Heart left ventricle (tissue), 16 donors: ENCODE results near the gene RUNX2. TPM values are rescaled to one million over a fixed set of nuclear protein-coding genes. Genes with fewer than 3 reads are reported as not detected.

Experiments
- ATAC-seq, 4 donors: fragments of 200-7000 bp; cut with Tn5 transposase; one replicate each; pipeline ENCODE4 v1.9.1; 2020 to 2022; ENCODE audit warnings: moderate library complexity in 4 of 4, mild to moderate bottlenecking in 3 of 4, moderate number of reproducible peaks in 1 of 4
- DNase-seq, 5 donors: peaks; one replicate each; pipeline ENCODE4 v3.0.0-alpha.2; 2020
- H3K27ac ChIP-seq, 12 donors: fragments of 200-600 bp; sonication (generic) in 4 of 12; one replicate each; pipeline versions ENCODE4 v1.5.0 to v1.8.0; 2016 to 2022; ENCODE audit warnings: mild to moderate bottlenecking in 2 of 12
- H3K27me3 ChIP-seq, 9 donors: fragments of 200-600 bp; sonication (generic) in 2 of 9; one replicate each; pipeline versions ENCODE4 v1.5.1 to v1.8.0; 2016 to 2022; ENCODE audit warnings: mild to moderate bottlenecking in 3 of 9
- H3K36me3 ChIP-seq, 9 donors: fragments of 200-600 bp; sonication (generic) in 2 of 9; one replicate each; pipeline versions ENCODE4 v1.5.0 to v1.8.0; 2018 to 2022; ENCODE audit warnings: mild to moderate bottlenecking in 2 of 9
- H3K4me1 ChIP-seq, 12 donors: fragments of 200-600 bp; sonication (generic) in 4 of 12; one replicate each; pipeline versions ENCODE4 v1.5.0 to v1.8.0; 2016 to 2022; ENCODE audit warnings: mild to moderate bottlenecking in 3 of 12
- H3K4me3 ChIP-seq, 12 donors: fragments of 200-600 bp; sonication (generic) in 4 of 12; one replicate each; pipeline versions ENCODE4 v1.5.0 to v1.8.0; 2017 to 2022; ENCODE audit warnings: mild to moderate bottlenecking in 9 of 12, moderate library complexity in 4 of 12
- H3K9me3 ChIP-seq, 12 donors: fragments of 200-600 bp; sonication (generic) in 4 of 12; one replicate each; pipeline versions ENCODE4 v1.5.0 to v1.8.0; 2016 to 2022; ENCODE audit warnings: mild to moderate bottlenecking in 1 of 12
- CTCF ChIP-seq, 12 donors: fragments of 200-600 bp; sonication (generic) in 4 of 12; IDR thresholded peaks; one replicate each; pipeline versions ENCODE4 v1.5.0 to v1.8.0; 2018 to 2022; ENCODE audit warnings: antibody characterized with exemption in 12 of 12, mild to moderate bottlenecking in 5 of 12
- POLR2A ChIP-seq, 2 donors: fragments of 450-650 bp; IDR thresholded peaks; one replicate each; pipeline ENCODE4 v1.6.1; 2017; ENCODE audit warnings: antibody characterized with exemption in 2 of 2, mild to moderate bottlenecking in 2 of 2, moderate library complexity in 2 of 2
- WGBS, 4 donors: extraction: QIAGEN DNeasy Blood & Tissue Kit in 2 of 4; methylation state at CpG; one replicate each; pipeline versions ENCODE4 v1.1.5 to v1.1.7; 2013 to 2018; 5-methylcytosine and 5-hydroxymethylcytosine counted together
- intact Hi-C, 10 donors: fragments of 100-400 bp; cut with DNase I; formaldehyde crosslinking; loops; one replicate each; pipeline versions ENCODE4 v1.11.1 to v1.14.2; 2022
- polyA plus RNA-seq, 2 donors: library from polyadenylated mRNA; stranded (reverse); fragments of 200-250 nt; gene quantifications; one replicate each; pipeline ENCODE4 v1.2.3, GENCODE V29; 2013
- total RNA-seq, 9 donors: library from RNA; depleted of rRNA in 2 of 9; stranded (reverse); fragments of >200 nt in 2 of 9; fragmentation: NEBNext Ultra II Directional in 3 of 9; extraction: Animal tissue kit (Norgen Biotek cat#: 25700) in 3 of 9; gene quantifications; one replicate each; pipeline versions ENCODE4 v1.1.0 to v1.2.4, GENCODE V29; 2016 to 2023
- donor health status: ischemic (EF 13 %, LVEDD 7.1; RV severe dilation, severe dysfunction).
- donor health status: healthy with polysubstance abuse.
- donor health status: DM: no; HTN: yes; CAD: no.
- donor health status: DM: no; HTN: no; CAD: no.
- donor health status: ischemic (EF 25% LVEDD 6.9; RV normal size, moderate dysfunction).
- donor health status: ischemic (EF 25% LVEDD 5.7; RV mildly dilated, moderate dysfunction).
- donor health status: healthy.
- donor health status: DM: yes; HTN: yes; CAD: no.
- donor health status: ischemic (EF 35%, LVEDD 5.7; RV mildly dilated, moderate dysfunction).
- donor health status: nonischemic (EF 11% LVEDD 7.7; RV severe dilation, severe dysfunction).
- donor health status: DM: yes; HTN: yes; CAD: no.
- donor health status: PGD.
- donor health status: ischemic (EF 29% LVEDD 5.4; RV normal size, mild dysfunction).
- donor health status: nonischemic (EF 23%, LVEDD 6.1; RV moderate dilation, normal function).

RUNX2 gene
- total and polyA plus RNA-seq, 11 donors = 0.37 to 3.1 (median 2.0) TPM

- H3K36me3 ChIP-seq = no peaks in the 10 kb centered on the region
- WGBS, 4 donors = 48 to 66% (median 62%) methylated on average over 3 of the region's 3 CpGs
- peaks cover 0 to 11% (median 0%) of the 10 kb centered on the region in 12 donors for H3K4me1 ChIP-seq
- intact Hi-C loops = no loop called here
- H3K27ac ChIP-seq = no peak overlapping the region
- no peak for DNase-seq
- no peaks in the 10 kb centered on the region for H3K9me3 ChIP-seq
- no peak overlapping the region for H3K4me3 ChIP-seq
- no peak for ATAC-seq
- peaks cover 0 to 6% (median 0%) of the 10 kb centered on the region in 9 donors for H3K27me3 ChIP-seq
- no peak for TF ChIP-seq CTCF (IDR thresholded peaks at IDR 0.05)
- TF ChIP-seq POLR2A (IDR thresholded peaks at IDR 0.05) = no peak
Observed at GRCh38 chr6:45650524-45651135, 322.5 kb downstream of the RUNX2 start.

- TF ChIP-seq CTCF (IDR thresholded peaks at IDR 0.05) = no peak
- H3K9me3 ChIP-seq = no peaks in the 10 kb centered on the region
- H3K36me3 ChIP-seq = no peaks in the 10 kb centered on the region
- WGBS, 4 donors = 87 to 95% (median 93%) methylated on average over 3 of the region's 3 CpGs
- peaks cover 0 to 11% (median 0%) of the 10 kb centered on the region in 12 donors for H3K4me1 ChIP-seq
- H3K4me3 ChIP-seq = no peak overlapping the region
- peaks cover 0 to 6% (median 0%) of the 10 kb centered on the region in 9 donors for H3K27me3 ChIP-seq
- H3K27ac ChIP-seq = no peak overlapping the region
- ATAC-seq (no peak), DNase-seq (no peak)
- intact Hi-C loops = no loop called here
Observed at GRCh38 chr6:45651301-45651700, 323.2 kb downstream of the RUNX2 start.

GRCh38 chr6:45652416-45652815 lies 324.3 kb downstream of the RUNX2 start:
- intact Hi-C loops = no loop called here
- 90 to 100% (median 98%) methylated on average over 1 of the region's 1 CpG for WGBS, 4 donors
- peaks cover 0 to 11% (median 0%) of the 10 kb centered on the region in 12 donors for H3K4me1 ChIP-seq
- H3K27ac ChIP-seq = no peak overlapping the region
- H3K9me3 ChIP-seq = peaks cover 0 to 4% (median 0%) of the 10 kb centered on the region in 12 donors
- H3K36me3 ChIP-seq = no peaks in the 10 kb centered on the region
- no peak for TF ChIP-seq POLR2A (IDR thresholded peaks at IDR 0.05)
- TF ChIP-seq CTCF (IDR thresholded peaks at IDR 0.05) = no peak
- H3K4me3 ChIP-seq = no peak overlapping the region
- DNase-seq (no peak), ATAC-seq (no peak)
- H3K27me3 ChIP-seq = peaks cover 0 to 13% (median 0%) of the 10 kb centered on the region in 9 donors

- no peak overlapping the region for H3K27ac ChIP-seq
- WGBS, 4 donors = 79 to 90% (median 86%) methylated on average over 4 of the region's 4 CpGs
- no peak overlapping the region for H3K4me3 ChIP-seq
- DNase-seq (no peak), ATAC-seq (no peak)
- H3K9me3 ChIP-seq = peaks cover 0 to 4% (median 0%) of the 10 kb centered on the region in 12 donors
- H3K36me3 ChIP-seq = no peaks in the 10 kb centered on the region
- TF ChIP-seq POLR2A (IDR thresholded peaks at IDR 0.05) = no peak
- no peak for TF ChIP-seq CTCF (IDR thresholded peaks at IDR 0.05)
- peaks cover 0 to 13% (median 0%) of the 10 kb centered on the region in 9 donors for H3K27me3 ChIP-seq
- peaks cover 0 to 3% (median 0%) of the 10 kb centered on the region in 12 donors for H3K4me1 ChIP-seq
- intact Hi-C loops = no loop called here
Observed at GRCh38 chr6:45653117-45653883, 325.2 kb downstream of the RUNX2 start.
